Colonic mucosa (tissue), 4 donors: ENCODE results near the gene CREB3L1. TPM values are rescaled to one million over a fixed set of nuclear protein-coding genes. Genes with fewer than 3 reads are reported as not detected.

ENCODE experiments used
- DNase-seq: peaks from one replicate; pipeline ENCODE4 v3.0.0-alpha.2; 2020
- H3K27ac ChIP-seq: fragments of 200-600 bp; one replicate; pipeline ENCODE4 v1.8.0; 2021
- H3K27me3 ChIP-seq: fragments of 200-600 bp; one replicate; pipeline ENCODE4 v1.8.0; 2021
- H3K36me3 ChIP-seq: fragments of 200-600 bp; one replicate; pipeline ENCODE4 v1.8.0; 2021
- H3K4me1 ChIP-seq: fragments of 200-600 bp; one replicate; pipeline ENCODE4 v1.8.0; 2021; ENCODE audit warnings: mild to moderate bottlenecking
- H3K4me3 ChIP-seq: fragments of 200-600 bp; one replicate; pipeline ENCODE4 v1.8.0; 2021
- H3K9ac ChIP-seq, 2 donors: one replicate each; pipeline ENCODE4 v1.7.0; 2013; ENCODE audit warnings: control low read depth in 2 of 2, low read depth in 2 of 2, low read length in 2 of 2
- H3K9me3 ChIP-seq: fragments of 200-600 bp; one replicate; pipeline ENCODE4 v1.8.0; 2021
- intact Hi-C: fragments of 100-400 bp; cut with DNase I; formaldehyde crosslinking; loops from one replicate; pipeline ENCODE4 v1.14.1; 2022
- total RNA-seq, 2 donors: library from RNA; stranded (reverse); fragmentation: NEBNext Ultra II Directional in 1 of 2; extraction: Animal tissue kit (Norgen Biotek cat#: 25700) in 1 of 2; gene quantifications; one replicate each; pipeline ENCODE4 v1.2.1, GENCODE V29; 2021
- TF ChIP-seq, protein P1 (sequence below): fragments of 200-600 bp; IDR thresholded peaks from one replicate; pipeline ENCODE4 v1.8.0; 2022; ENCODE audit warnings: antibody characterized with exemption, mild to moderate bottlenecking
- donor health status: healthy.
- donor health status: DM: no; HTN: no; CAD: no.
- donor health status: DM: no; HTN: no; CAD: no.

The CREB3L1 gene
- total RNA-seq, 2 donors from 2014 or later = 143 to 150 TPM

DNA sequence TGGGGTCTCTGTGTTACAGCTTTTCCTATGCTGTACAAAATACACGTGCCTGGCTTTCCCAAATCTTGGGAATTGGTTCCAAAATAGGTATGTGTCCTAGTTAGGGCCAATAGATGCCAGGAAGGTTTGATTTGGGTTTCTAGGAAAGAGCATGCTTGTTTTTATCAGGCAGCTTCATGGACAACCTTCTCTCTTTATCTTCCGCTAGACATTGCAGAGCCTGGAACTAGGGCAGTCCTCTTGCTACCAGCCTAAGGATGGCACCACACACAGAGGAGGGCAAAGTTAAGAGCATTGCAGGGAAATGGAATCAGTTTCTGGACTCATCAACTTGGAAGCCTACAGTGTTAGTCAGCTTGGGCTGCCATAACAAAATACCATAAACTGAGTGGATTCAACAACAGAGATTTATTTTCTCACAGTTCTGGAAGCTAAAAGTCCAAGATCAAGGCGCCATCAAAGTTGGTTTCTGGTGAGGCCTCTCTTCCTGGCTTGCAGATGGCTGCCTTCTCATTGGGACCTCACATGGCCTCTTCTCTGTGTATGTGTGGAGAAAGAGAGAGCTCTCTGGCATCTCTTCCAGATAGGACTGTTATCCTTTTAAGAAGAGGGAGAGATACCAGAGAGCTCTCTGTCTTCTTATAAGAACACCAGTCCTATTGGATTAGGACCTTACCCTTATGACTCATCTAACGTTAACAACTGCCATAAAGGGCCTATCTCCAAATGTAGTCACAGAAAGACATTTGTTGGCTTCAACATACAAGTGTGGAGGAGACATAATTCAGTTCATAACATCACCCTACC, 27.3 kb upstream of the CREB3L1 start:
- no peaks in the 10 kb centered on the region for H3K27me3 ChIP-seq
- peaks cover 12% of the 10 kb centered on the region for H3K4me1 ChIP-seq
- no peaks in the 10 kb centered on the region for H3K9me3 ChIP-seq
- no peak for DNase-seq
- H3K4me3 ChIP-seq = no peak overlapping the region
- H3K27ac ChIP-seq = peak overlapping the region; percentile 39
- intact Hi-C loops = loop anchor here (10.0 kb wide), 1 partner anchor 285 kb away; no protein-coding TSS in a partner anchor
- TF ChIP-seq, protein P1, sequence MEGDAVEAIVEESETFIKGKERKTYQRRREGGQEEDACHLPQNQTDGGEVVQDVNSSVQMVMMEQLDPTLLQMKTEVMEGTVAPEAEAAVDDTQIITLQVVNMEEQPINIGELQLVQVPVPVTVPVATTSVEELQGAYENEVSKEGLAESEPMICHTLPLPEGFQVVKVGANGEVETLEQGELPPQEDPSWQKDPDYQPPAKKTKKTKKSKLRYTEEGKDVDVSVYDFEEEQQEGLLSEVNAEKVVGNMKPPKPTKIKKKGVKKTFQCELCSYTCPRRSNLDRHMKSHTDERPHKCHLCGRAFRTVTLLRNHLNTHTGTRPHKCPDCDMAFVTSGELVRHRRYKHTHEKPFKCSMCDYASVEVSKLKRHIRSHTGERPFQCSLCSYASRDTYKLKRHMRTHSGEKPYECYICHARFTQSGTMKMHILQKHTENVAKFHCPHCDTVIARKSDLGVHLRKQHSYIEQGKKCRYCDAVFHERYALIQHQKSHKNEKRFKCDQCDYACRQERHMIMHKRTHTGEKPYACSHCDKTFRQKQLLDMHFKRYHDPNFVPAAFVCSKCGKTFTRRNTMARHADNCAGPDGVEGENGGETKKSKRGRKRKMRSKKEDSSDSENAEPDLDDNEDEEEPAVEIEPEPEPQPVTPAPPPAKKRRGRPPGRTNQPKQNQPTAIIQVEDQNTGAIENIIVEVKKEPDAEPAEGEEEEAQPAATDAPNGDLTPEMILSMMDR = no peak
- peak overlapping the region in 1 of 2 donors; percentile 2 for H3K9ac ChIP-seq
- H3K36me3 ChIP-seq = no peaks in the 10 kb centered on the region

DNA sequence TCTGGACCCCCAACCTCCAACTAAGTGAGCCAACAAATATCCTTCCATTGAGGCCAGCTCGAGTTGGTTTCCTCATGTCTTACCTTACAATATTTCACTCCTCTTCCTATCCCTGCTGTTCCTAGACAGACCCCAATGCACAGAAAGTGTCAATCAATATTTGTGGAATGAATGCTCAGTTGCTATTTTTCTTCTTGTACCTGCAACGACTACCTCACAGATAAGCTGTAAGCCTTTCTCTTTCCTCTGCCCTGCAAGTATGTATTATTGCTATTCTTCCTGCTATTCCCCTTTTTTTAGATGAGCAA, 26.8 kb upstream of the CREB3L1 start:
- H3K9ac ChIP-seq = peak overlapping the region in 1 of 2 donors; percentile 2
- H3K4me1 ChIP-seq = peaks cover 12% of the 10 kb centered on the region
- peak overlapping the region; percentile 39 for H3K27ac ChIP-seq
- intact Hi-C loops = no loop called here
- H3K9me3 ChIP-seq = no peaks in the 10 kb centered on the region
- no peak overlapping the region for H3K4me3 ChIP-seq
- H3K27me3 ChIP-seq = no peaks in the 10 kb centered on the region
- no peak for DNase-seq
- TF ChIP-seq, protein P1 = no peak
- H3K36me3 ChIP-seq = no peaks in the 10 kb centered on the region

DNA sequence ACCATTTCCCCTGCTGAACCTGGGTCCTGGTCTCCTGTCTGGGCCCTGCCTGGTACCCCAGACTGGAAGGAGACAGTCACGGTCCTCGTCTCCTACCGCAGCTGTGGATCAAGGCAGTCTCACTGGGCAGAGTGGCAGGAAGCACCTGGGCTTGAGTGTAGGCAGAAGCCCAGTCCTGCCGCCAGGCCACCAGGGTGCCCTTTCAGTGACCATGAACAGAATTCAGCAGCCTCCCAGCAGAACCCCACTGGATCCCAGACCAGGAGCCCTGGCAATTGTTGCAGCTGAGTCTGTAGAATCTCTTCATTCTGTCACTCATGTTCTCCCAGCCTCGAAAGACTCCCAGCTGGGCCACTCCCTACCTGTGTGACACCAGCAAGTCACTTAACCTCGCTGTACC, 25.5 kb upstream of the CREB3L1 start:
- Histone ChIP-seq H3K27ac (no peak overlapping the region), H3K4me1 (peaks cover 12% of the 10 kb centered on the region), H3K9ac (peak overlapping the region in 1 of 2 donors; percentile 52), H3K36me3 (no peaks in the 10 kb centered on the region), H3K9me3 (no peaks in the 10 kb centered on the region), H3K27me3 (no peaks in the 10 kb centered on the region), H3K4me3 (no peak overlapping the region)
- TF ChIP-seq, protein P1 = no peak
- intact Hi-C loops = no loop called here
- DNase-seq = no peak

DNA sequence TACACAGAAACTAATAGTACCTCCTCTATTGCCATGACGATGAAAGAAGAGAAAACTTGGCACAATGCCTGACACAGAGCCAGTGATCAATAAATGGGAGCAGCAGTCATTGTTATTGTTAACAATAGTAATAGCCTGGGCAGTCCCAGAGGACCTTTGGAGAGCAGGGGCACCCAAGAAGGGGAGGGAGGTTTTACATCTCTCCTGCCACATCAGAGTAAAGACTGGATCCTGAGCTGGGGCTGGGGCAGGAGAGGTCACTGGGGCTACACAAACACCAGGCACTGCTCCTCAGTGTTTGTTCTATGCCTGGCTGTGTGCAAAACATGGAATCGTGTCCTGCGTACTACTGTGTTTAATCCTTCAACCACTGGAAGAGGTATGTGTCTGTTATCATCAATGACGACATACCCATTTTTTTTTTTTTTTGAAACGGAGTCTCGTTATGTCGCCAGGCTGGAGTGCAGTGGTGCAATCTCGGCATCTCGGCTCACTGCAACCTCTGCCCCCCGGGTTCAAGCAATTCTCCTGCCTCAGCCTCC, 25.0 kb upstream of the CREB3L1 start:
- intact Hi-C loops = no loop called here
- TF ChIP-seq, protein P1 = no peak
- H3K4me3 ChIP-seq = no peak overlapping the region

DNA sequence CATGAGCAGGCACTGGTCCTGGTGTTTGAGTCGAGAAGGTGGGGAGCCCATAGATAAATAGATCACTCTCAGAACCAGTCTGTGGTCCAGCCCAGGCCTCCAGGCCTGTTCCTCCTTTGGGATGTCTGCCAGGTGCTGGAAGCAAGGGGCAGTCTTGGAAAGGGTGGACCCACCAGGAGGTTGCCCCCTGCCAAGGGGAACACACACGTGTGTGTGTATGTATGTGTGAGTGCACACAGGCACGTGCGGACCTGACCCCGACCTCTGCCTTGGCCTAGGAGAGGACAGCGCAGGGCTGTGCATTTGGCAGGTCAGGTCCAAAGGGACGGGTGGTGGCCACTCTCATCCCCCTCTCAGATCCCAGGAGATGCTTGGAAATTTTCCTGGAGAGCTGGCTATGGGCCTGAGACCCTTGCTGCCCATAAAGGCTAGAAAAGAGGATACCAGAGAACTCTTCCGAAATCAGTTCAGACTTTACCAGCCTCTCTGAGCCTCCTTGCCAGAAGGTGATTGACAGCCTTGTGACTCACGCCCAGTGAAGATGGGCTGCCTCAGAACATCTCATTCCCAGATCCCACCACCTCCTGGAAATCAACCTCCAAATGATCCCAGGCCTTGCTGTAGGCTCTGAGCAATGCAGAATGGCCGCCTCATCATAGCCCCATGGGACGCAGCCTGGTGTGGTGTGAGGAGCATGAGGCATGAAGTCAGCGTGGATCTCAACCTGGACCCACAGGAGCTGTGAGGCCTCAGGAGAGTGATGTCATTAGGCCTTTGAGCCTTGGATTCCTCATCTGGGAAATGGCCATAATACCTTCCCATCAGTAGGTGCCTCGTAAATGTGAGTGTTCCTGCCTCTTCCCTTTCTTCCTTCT, 24.0 kb upstream of the CREB3L1 start:
- no peaks in the 10 kb centered on the region for H3K36me3 ChIP-seq
- peak overlapping the region; percentile 79 for H3K27ac ChIP-seq
- peak overlapping the region in 1 of 2 donors; percentile 7 for H3K9ac ChIP-seq
- TF ChIP-seq, protein P1 = no peak
- H3K4me1 ChIP-seq = peaks cover 12% of the 10 kb centered on the region
- H3K27me3 ChIP-seq = no peaks in the 10 kb centered on the region
- intact Hi-C loops = no loop called here
- peak; percentile 55 for DNase-seq
- no peaks in the 10 kb centered on the region for H3K9me3 ChIP-seq
- H3K4me3 ChIP-seq = no peak overlapping the region

More for the DNA sequence above, 25.0 kb upstream of the CREB3L1 start:
- Histone ChIP-seq H3K4me1 (peaks cover 12% of the 10 kb centered on the region), H3K9me3 (no peaks in the 10 kb centered on the region), H3K36me3 (no peaks in the 10 kb centered on the region), H3K27ac (peak overlapping the region; percentile 79), H3K9ac (peak overlapping the region in 1 of 2 donors; percentile 52), H3K27me3 (no peaks in the 10 kb centered on the region)
- DNase-seq = peak; percentile 59
